Heart left ventricle (tissue), 13 donors: ENCODE results near the gene ASMTL.

Experiments
- POLR2A ChIP-seq, 2 donors: fragments of 450-650 bp; IDR thresholded peaks; one replicate each; pipeline ENCODE4 v1.6.1; 2017; ENCODE audit warnings: antibody characterized with exemption in 2 of 2, mild to moderate bottlenecking in 2 of 2, moderate library complexity in 2 of 2
- TF ChIP-seq, protein P1 (sequence below), 12 donors: fragments of 200-600 bp; sonication (generic) in 4 of 12; IDR thresholded peaks; one replicate each; pipeline versions ENCODE4 v1.5.0 to v1.8.0; 2018 to 2022; ENCODE audit warnings: antibody characterized with exemption in 12 of 12, mild to moderate bottlenecking in 5 of 12
- donor health status: ischemic (EF 13 %, LVEDD 7.1; RV severe dilation, severe dysfunction).
- donor health status: DM: no; HTN: yes; CAD: no.
- donor health status: DM: no; HTN: no; CAD: no.
- donor health status: ischemic (EF 25% LVEDD 6.9; RV normal size, moderate dysfunction).
- donor health status: ischemic (EF 25% LVEDD 5.7; RV mildly dilated, moderate dysfunction).
- donor health status: ischemic (EF 35%, LVEDD 5.7; RV mildly dilated, moderate dysfunction).
- donor health status: nonischemic (EF 11% LVEDD 7.7; RV severe dilation, severe dysfunction).
- donor health status: DM: yes; HTN: yes; CAD: no.
- donor health status: PGD.
- donor health status: ischemic (EF 29% LVEDD 5.4; RV normal size, mild dysfunction).
- donor health status: nonischemic (EF 23%, LVEDD 6.1; RV moderate dilation, normal function).

DNA sequence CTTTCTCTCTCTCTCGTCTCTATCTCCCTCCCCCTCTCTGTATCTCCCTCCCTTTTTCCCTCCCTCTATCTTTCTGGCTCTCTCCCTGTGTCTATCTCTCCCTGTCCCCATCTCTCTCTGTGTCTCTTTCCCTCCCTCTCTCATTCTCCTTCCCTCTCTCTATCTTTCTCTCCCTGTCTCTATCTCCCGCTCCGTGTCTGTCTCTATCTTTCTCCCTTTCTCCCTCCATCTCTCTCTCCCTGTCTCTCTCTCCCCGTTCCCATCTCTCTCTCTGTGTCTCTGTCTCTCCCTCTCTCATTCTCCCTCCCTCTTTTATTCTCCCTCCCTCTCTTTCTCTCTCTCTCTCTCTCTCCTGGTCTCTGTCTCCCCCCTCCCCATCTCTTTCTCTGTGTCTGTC lies 93.2 kb downstream of the ASMTL start:
- TF ChIP-seq, protein P1, sequence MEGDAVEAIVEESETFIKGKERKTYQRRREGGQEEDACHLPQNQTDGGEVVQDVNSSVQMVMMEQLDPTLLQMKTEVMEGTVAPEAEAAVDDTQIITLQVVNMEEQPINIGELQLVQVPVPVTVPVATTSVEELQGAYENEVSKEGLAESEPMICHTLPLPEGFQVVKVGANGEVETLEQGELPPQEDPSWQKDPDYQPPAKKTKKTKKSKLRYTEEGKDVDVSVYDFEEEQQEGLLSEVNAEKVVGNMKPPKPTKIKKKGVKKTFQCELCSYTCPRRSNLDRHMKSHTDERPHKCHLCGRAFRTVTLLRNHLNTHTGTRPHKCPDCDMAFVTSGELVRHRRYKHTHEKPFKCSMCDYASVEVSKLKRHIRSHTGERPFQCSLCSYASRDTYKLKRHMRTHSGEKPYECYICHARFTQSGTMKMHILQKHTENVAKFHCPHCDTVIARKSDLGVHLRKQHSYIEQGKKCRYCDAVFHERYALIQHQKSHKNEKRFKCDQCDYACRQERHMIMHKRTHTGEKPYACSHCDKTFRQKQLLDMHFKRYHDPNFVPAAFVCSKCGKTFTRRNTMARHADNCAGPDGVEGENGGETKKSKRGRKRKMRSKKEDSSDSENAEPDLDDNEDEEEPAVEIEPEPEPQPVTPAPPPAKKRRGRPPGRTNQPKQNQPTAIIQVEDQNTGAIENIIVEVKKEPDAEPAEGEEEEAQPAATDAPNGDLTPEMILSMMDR (IDR thresholded peaks at IDR 0.05), result no peak
- TF ChIP-seq POLR2A (IDR thresholded peaks at IDR 0.05), result no peak
